H1 (cell line): Measurements from ENCODE around the gene DYDC1. TPM values are rescaled to one million over a fixed set of nuclear protein-coding genes. Genes with fewer than 3 reads are reported as not detected.

Experiments used
- CTCF ChIA-PET: fragments of 300-600 bp; sonication (Branson Sonifier 250); formaldehyde crosslinking; loops from one replicate; lab custom pipeline; 2021; ENCODE audit not compliant: partially characterized antibody; lab: Charles Lee
- POLR2A ChIA-PET: fragments of 300-600 bp; sonication (Branson Sonifier 250); formaldehyde crosslinking; loops from one replicate; lab custom pipeline; 2021; ENCODE audit warnings: inconsistent platforms; ENCODE audit not compliant: partially characterized antibody; lab: Charles Lee
- DNase-seq, 2 experiments: peaks; one replicate each; pipeline versions ENCODE4 v3.0.0 to v3.0.0-alpha.2; 2010 to 2022; ENCODE audit warnings: low spot score in 2 of 2, low read depth in 1 of 2, mixed read lengths in 1 of 2
- FAIRE-seq: peaks from 2 replicates; lab custom pipeline; 2011; peaks lifted over from hg19 to GRCh38; lab: Jason Lieb, UNC
- H2AFZ ChIP-seq: 2 replicates; pipeline ENCODE4 v1.8.1; 2012; ENCODE audit warnings: low read length, inconsistent platforms
- H2AK5ac ChIP-seq: 2 replicates; pipeline ENCODE4 v1.6.1; 2013; ENCODE audit warnings: low read depth, low read length
- H2BK120ac ChIP-seq: replicated peaks from 2 replicates; pipeline ENCODE3; 2013; ENCODE audit warnings: low read depth, low read length, inconsistent platforms
- H2BK12ac ChIP-seq: 2 replicates; pipeline ENCODE4 v1.6.1; 2013; ENCODE audit warnings: low read depth, low read length
- H2BK15ac ChIP-seq: 2 replicates; pipeline ENCODE4 v1.6.1; 2013; ENCODE audit warnings: low read length
- H2BK20ac ChIP-seq: 2 replicates; pipeline ENCODE4 v1.6.1; 2013; ENCODE audit warnings: low read length
- H2BK5ac ChIP-seq: 2 replicates; pipeline ENCODE4 v1.6.1; 2013; ENCODE audit warnings: low read depth, low read length
- H3K14ac ChIP-seq: 2 replicates; pipeline ENCODE4 v1.6.1; 2013; ENCODE audit warnings: inconsistent platforms; ENCODE audit not compliant: insufficient read length
- H3K18ac ChIP-seq: 2 replicates; pipeline ENCODE4 v1.6.1; 2013; ENCODE audit warnings: low read length; ENCODE audit errors: extremely low read depth
- H3K23ac ChIP-seq: 2 replicates; pipeline ENCODE4 v1.6.1; 2013; ENCODE audit warnings: inconsistent platforms; ENCODE audit not compliant: insufficient read length
- H3K23me2 ChIP-seq: 2 replicates; pipeline ENCODE4 v1.6.1; 2013; ENCODE audit warnings: low read depth, low read length
- H3K27ac ChIP-seq: 2 replicates; pipeline ENCODE4 v1.6.1; 2011; ENCODE audit warnings: low read depth, low read length, inconsistent platforms
- H3K27me3 ChIP-seq, 4 experiments: replicated peaks in 1 of 4; 1 replicate in 1 of 4; 2 replicates in 3 of 4; pipeline versions ENCODE4 v1.6.1 to v1.8.1; 2011 to 2013; ENCODE audit warnings: low read length in 3 of 4, mild to moderate bottlenecking in 3 of 4, inconsistent platforms in 2 of 4, mixed read lengths in 2 of 4, moderate library complexity in 1 of 4; ENCODE audit not compliant: control insufficient read depth in 3 of 4, insufficient read depth in 3 of 4; ENCODE audit errors: extremely low read depth in 1 of 4
- H3K36me3 ChIP-seq, 4 experiments: 2 replicates each; pipeline versions ENCODE4 v1.6.1 to v1.8.1; 2011 to 2013; ENCODE audit warnings: mild to moderate bottlenecking in 4 of 4, low read length in 3 of 4, moderate library complexity in 2 of 4, control low read depth in 1 of 4, inconsistent platforms in 1 of 4; ENCODE audit not compliant: insufficient read depth in 4 of 4, control insufficient read depth in 2 of 4
- H3K4ac ChIP-seq: replicated peaks from 2 replicates; pipeline ENCODE3; 2013; ENCODE audit warnings: low read length, low read depth, mixed read lengths, inconsistent platforms; ENCODE audit not compliant: insufficient read length
- H3K4me1 ChIP-seq, 4 experiments: replicated peaks in 1 of 4; 1 replicate in 1 of 4; 2 replicates in 3 of 4; pipeline versions ENCODE4 v1.6.1 to v1.8.1; 2011 to 2013; ENCODE audit warnings: low read length in 3 of 4, inconsistent platforms in 2 of 4, mixed read lengths in 1 of 4; ENCODE audit not compliant: insufficient read depth in 4 of 4, control insufficient read depth in 3 of 4
- H3K4me2 ChIP-seq, 2 experiments: 2 replicates each; pipeline versions ENCODE4 v1.6.1 to v1.8.1; 2011 to 2013; ENCODE audit warnings: low read depth in 2 of 2, low read length in 2 of 2, control low read depth in 1 of 2, inconsistent platforms in 1 of 2, mild to moderate bottlenecking in 1 of 2; ENCODE audit not compliant: insufficient read depth in 1 of 2
- H3K4me3 ChIP-seq, 4 experiments: fragments of 200-600, 300-600 bp in 1 of 4; sonication (generic), shearing (Covaris generic), sonication (Bioruptor Twin) in 1 of 4; 2 replicates each; pipeline versions ENCODE4 v1.5.1 to v1.8.1; 2011 to 2016; ENCODE audit warnings: low read length in 4 of 4, low read depth in 3 of 4, control low read depth in 2 of 4, inconsistent platforms in 2 of 4, mild to moderate bottlenecking in 2 of 4, mixed read lengths in 1 of 4, moderate library complexity in 1 of 4; ENCODE audit not compliant: insufficient read depth in 2 of 4; ENCODE audit errors: extremely low read depth in 1 of 4
- H3K56ac ChIP-seq: replicated peaks from 2 replicates; pipeline ENCODE3; 2013; ENCODE audit warnings: low read depth, mild to moderate bottlenecking, mixed read lengths, low read length, inconsistent platforms; ENCODE audit not compliant: insufficient read length
- H3K79me1 ChIP-seq: 2 replicates; pipeline ENCODE4 v1.6.1; 2013; ENCODE audit warnings: low read depth, low read length, control low read depth
- H3K79me2 ChIP-seq, 2 experiments: 2 replicates each; pipeline versions ENCODE4 v1.6.1 to v1.8.1; 2012 to 2013; ENCODE audit warnings: low read length in 2 of 2, mild to moderate bottlenecking in 2 of 2, inconsistent platforms in 1 of 2; ENCODE audit not compliant: insufficient read depth in 2 of 2, control insufficient read depth in 1 of 2
- H3K9ac ChIP-seq, 4 experiments: replicated peaks in 1 of 4; 1 replicate in 1 of 4; 2 replicates in 3 of 4; pipeline versions ENCODE4 v1.6.1 to v1.8.1; 2011 to 2013; ENCODE audit warnings: low read depth in 3 of 4, low read length in 3 of 4, control low read depth in 2 of 4, mild to moderate bottlenecking in 2 of 4, moderate library complexity in 2 of 4, inconsistent platforms in 1 of 4; ENCODE audit errors: extremely low read depth in 1 of 4
- H3K9me3 ChIP-seq, 2 experiments: 2 replicates each; pipeline versions ENCODE4 v1.6.1 to v1.8.1; 2012 to 2013; ENCODE audit warnings: mild to moderate bottlenecking in 2 of 2, moderate library complexity in 2 of 2, control low read depth in 1 of 2, inconsistent platforms in 1 of 2, low read depth in 1 of 2, low read length in 1 of 2, mixed read lengths in 1 of 2; ENCODE audit not compliant: insufficient read depth in 2 of 2
- H4K20me1 ChIP-seq, 2 experiments: replicated peaks in 1 of 2; 2 replicates each; pipeline versions ENCODE3 to v1.8.1; 2011 to 2013; ENCODE audit warnings: inconsistent platforms in 2 of 2, low read length in 2 of 2, mild to moderate bottlenecking in 1 of 2; ENCODE audit not compliant: insufficient read depth in 2 of 2, control insufficient read depth in 1 of 2
- H4K5ac ChIP-seq: 2 replicates; pipeline ENCODE4 v1.6.1; 2013; ENCODE audit warnings: low read length, low read depth, mixed read lengths, inconsistent platforms; ENCODE audit not compliant: insufficient read length
- H4K8ac ChIP-seq: 2 replicates; pipeline ENCODE4 v1.8.0; 2013; ENCODE audit warnings: mild to moderate bottlenecking, moderate library complexity, low read length, inconsistent platforms; ENCODE audit not compliant: insufficient read depth; ENCODE audit errors: extremely low read depth
- H4K91ac ChIP-seq: replicated peaks from 2 replicates; pipeline ENCODE3; 2013; ENCODE audit warnings: low read length, mixed read lengths, inconsistent platforms; ENCODE audit not compliant: insufficient read length
- ASH2L ChIP-seq: fragments of 200-600, 300-600 bp; sonication (generic); IDR thresholded peaks from one replicate; pipeline ENCODE4 v1.7.1; 2017; ENCODE audit warnings: low read length
- EP300 ChIP-seq, 2 experiments: IDR thresholded peaks; 1 replicate in 1 of 2; 2 replicates in 1 of 2; pipeline ENCODE4 v1.6.1; 2011 to 2012; ENCODE audit warnings: low read depth in 2 of 2, low read length in 2 of 2, mild to moderate bottlenecking in 2 of 2, borderline replicate concordance in 1 of 2, inconsistent platforms in 1 of 2, moderate library complexity in 1 of 2
- PHF8 ChIP-seq: fragments of 200-600 bp; sonication (generic); conservative IDR thresholded peaks from 2 replicates; pipeline ENCODE4 v1.7.1; 2012; ENCODE audit warnings: low read depth, mild to moderate bottlenecking, inconsistent platforms, low read length, moderate library complexity
- POLR2AphosphoS5 ChIP-seq: IDR thresholded peaks from 2 replicates; pipeline ENCODE4 v1.6.1; 2011; ENCODE audit warnings: low read depth, low read length
- SAP30 ChIP-seq: fragments of 300-600 bp; sonication (generic); IDR thresholded peaks from 2 replicates; pipeline ENCODE4 v1.7.1; 2012; ENCODE audit warnings: low read length, moderate library complexity, mild to moderate bottlenecking, inconsistent platforms; ENCODE audit not compliant: insufficient read depth, insufficient replicate concordance
- SIN3A ChIP-seq, 2 experiments: IDR thresholded peaks in 1 of 2; conservative IDR thresholded peaks in 1 of 2; 2 replicates each; pipeline ENCODE4 v1.6.1; 2011 to 2012; ENCODE audit warnings: low read length in 2 of 2, improper control_type of control experiment in 1 of 2, low read depth in 1 of 2, mild to moderate bottlenecking in 1 of 2
- ZNF274 ChIP-seq: IDR thresholded peaks from 2 replicates; pipeline ENCODE4 v1.7.0; 2012; ENCODE audit warnings: low read length, borderline replicate concordance; ENCODE audit errors: extremely low read depth
- WGBS, 2 experiments: shearing (Covaris generic) in 1 of 2; methylation state at CpG; one replicate each; pipeline versions ENCODE4 v1.1.6 to v1.1.7; 2013 to 2015; ENCODE audit warnings: low lambda C conversion rate in 2 of 2, mixed read lengths in 2 of 2, inconsistent platforms in 1 of 2, low coverage in 1 of 2, missing lambda C conversion rate in 1 of 2; ENCODE audit not compliant: insufficient replicate concordance in 2 of 2, insufficient coverage in 1 of 2, insufficient read length in 1 of 2; ENCODE audit errors: extremely low coverage in 1 of 2, missing lambda C conversion rate in 1 of 2; 5-methylcytosine and 5-hydroxymethylcytosine counted together
- polyA plus RNA-seq, 7 experiments: library from polyadenylated mRNA; depleted of rRNA in 3 of 7; stranded (reverse) in 5 of 7; unstranded in 2 of 7; fragments of >200 nt in 5 of 7; fragments of 200-250 nt in 2 of 7; gene quantifications; 1 replicate in 5 of 7; 2 replicates in 1 of 7; 4 replicates in 1 of 7; pipeline versions ENCODE4 v1.2.1 to v1.2.3, GENCODE V29; 2011 to 2013; ENCODE audit warnings: missing spikeins in 2 of 7, mixed read lengths in 2 of 7
- total RNA-seq: library from RNA; stranded (reverse); fragmentation: NEBNext Ultra II Directional; extraction: Animal tissue kit (Norgen Biotek cat#: 25700); gene quantifications from 2 replicates; pipeline ENCODE4 v1.2.1, GENCODE V29; 2021

Gene DYDC1
- total and polyA plus RNA-seq, 2 of the 8 experiments (the other 6 are each of a cell fraction or from before 2014, with no cell fraction given) = not detected

DNA sequence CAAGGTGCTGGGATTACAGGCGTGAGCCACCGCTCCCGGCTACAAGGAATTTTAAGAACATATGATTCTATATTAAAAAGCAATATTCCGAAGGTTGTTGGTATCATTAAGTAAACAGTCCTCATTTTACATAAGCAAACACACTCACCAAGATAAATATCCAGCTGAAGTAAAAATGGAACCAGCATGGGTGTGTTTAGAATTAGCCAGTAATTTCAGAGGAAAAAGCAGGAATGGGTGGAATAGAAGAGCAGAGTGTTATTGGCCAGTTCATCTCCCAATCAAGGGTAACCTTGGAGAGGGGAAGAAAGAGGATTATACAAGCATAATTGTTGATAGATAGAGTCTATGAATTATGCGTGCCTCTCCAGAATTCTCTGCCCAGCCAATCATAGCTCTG is 35.4 kb downstream of the DYDC1 start:
- H3K23ac ChIP-seq = no peak overlapping the region
- DNase-seq (no peak), FAIRE-seq (no peak)
- no peaks in the 10 kb centered on the region for H3K4me1 ChIP-seq
- no peak overlapping the region for H2BK120ac ChIP-seq
- H3K23me2 ChIP-seq = no peaks in the 10 kb centered on the region
- H3K9ac ChIP-seq = no peak overlapping the region
- TF ChIP-seq SAP30 (no peak), PHF8 (no peak), ZNF274 (no peak), EP300 (IDR thresholded peaks at IDR 0.05; ENCODE audit: borderline replicate concordance in 1 of 2, low read depth in 2 of 2, low read length in 2 of 2) (no peak), ASH2L (no peak), POLR2AphosphoS5 (no peak), SIN3A (conservative IDR thresholded peaks at IDR 0.05 in 1 of 2, IDR thresholded peaks at IDR 0.05 in 1 of 2; ENCODE audit: low read depth in 1 of 2, low read length in 2 of 2) (no peak)
- no peak overlapping the region for H3K18ac ChIP-seq
- no peak overlapping the region for H4K5ac ChIP-seq
- H3K27me3 ChIP-seq = no peaks in the 10 kb centered on the region
- no peak overlapping the region for H2AFZ ChIP-seq
- ChIA-PET CTCF (interaction anchor here (1.3 kb wide), 1 partner anchor 60 kb away, joined by 3 read pairs; no protein-coding TSS in a partner anchor), POLR2A (interaction anchor here (0.6 kb wide), 1 partner anchor 31 kb away, joined by 4 read pairs; no protein-coding TSS in a partner anchor)
- no peak overlapping the region for H3K4me2 ChIP-seq
- no peaks in the 10 kb centered on the region for H3K79me2 ChIP-seq
- no peaks in the 10 kb centered on the region for H3K79me1 ChIP-seq
- no peak overlapping the region for H2BK15ac ChIP-seq
- WGBS, 2 experiments = 94% methylated on average over 5 of the region's 5 CpGs; no CpG with 5 or more reads in 1 of the 2 experiments
- H3K27ac ChIP-seq = no peak overlapping the region
- no peaks in the 10 kb centered on the region for H3K36me3 ChIP-seq
- H3K9me3 ChIP-seq = no peaks in the 10 kb centered on the region
- no peak overlapping the region for H4K8ac ChIP-seq
- H2BK5ac ChIP-seq = no peak overlapping the region
- H2BK20ac ChIP-seq = no peak overlapping the region
- H3K56ac ChIP-seq = no peak overlapping the region
- no peak overlapping the region for H2AK5ac ChIP-seq
- H4K20me1 ChIP-seq = no peaks in the 10 kb centered on the region
- no peak overlapping the region for H2BK12ac ChIP-seq
- H3K4me3 ChIP-seq = no peak overlapping the region
- no peak overlapping the region for H4K91ac ChIP-seq
- H3K4ac ChIP-seq = no peak overlapping the region
- H3K14ac ChIP-seq = no peak overlapping the region
